ENCODE results near the gene CLCN4. TPM values are rescaled to one million over a fixed set of nuclear protein-coding genes. Genes with fewer than 3 reads are reported as not detected.
A peak's percentile ranks its signal among the peaks of the same experiment; 100 is the strongest.

Gene CLCN4
- polyA plus RNA-seq, 3 donors, result 0.27 to 1.9 (median 1.3) TPM

- Histone ChIP-seq H3K4me3 (replicated peaks in 1 of 3; ENCODE audit: low read depth in 2 of 3, low read length in 3 of 3) (peak overlapping the region in 1 of 3 experiments; percentile 6), H3K79me2 (ENCODE audit: insufficient read depth, low read length) (no peaks in the 10 kb centered on the region), H3K9ac (ENCODE audit: insufficient read depth, low read length, poor library complexity, severe bottlenecking) (no peak overlapping the region), H3K27me3 (ENCODE audit: control insufficient read depth in 2 of 2, insufficient read depth in 2 of 2, low read length in 2 of 2) (no peaks in the 10 kb centered on the region), H3K4me2 (replicated peaks; ENCODE audit: extremely low read depth, low read length, poor library complexity, severe bottlenecking) (peak overlapping the region; percentile 16), H4K20me1 (ENCODE audit: insufficient read depth, low read length) (no peaks in the 10 kb centered on the region), H3K9me3 (replicated peaks in 1 of 2; ENCODE audit: control insufficient read depth in 1 of 2, insufficient read depth in 1 of 2, low read length in 2 of 2) (no peaks in the 10 kb centered on the region), H3K4me1 (ENCODE audit: control insufficient read depth in 1 of 2, insufficient read depth in 2 of 2, low read length in 2 of 2) (peaks cover 69 to 72% of the 10 kb centered on the region in 2 donors), H3K27ac (ENCODE audit: low read depth in 1 of 2, low read length in 2 of 2) (peak overlapping the region; percentile 80 to 86), H3K36me3 (replicated peaks in 1 of 2; ENCODE audit: control insufficient read depth in 1 of 2, insufficient read depth in 2 of 2, low read length in 2 of 2) (no peaks in the 10 kb centered on the region), H2AFZ (ENCODE audit: insufficient read depth, low read depth, low read length, poor library complexity, severe bottlenecking) (no peak overlapping the region)
- no CpG with 5 or more reads among the region's 9 CpGs for WGBS (ENCODE audit: insufficient coverage)
- TF ChIP-seq, protein P1, sequence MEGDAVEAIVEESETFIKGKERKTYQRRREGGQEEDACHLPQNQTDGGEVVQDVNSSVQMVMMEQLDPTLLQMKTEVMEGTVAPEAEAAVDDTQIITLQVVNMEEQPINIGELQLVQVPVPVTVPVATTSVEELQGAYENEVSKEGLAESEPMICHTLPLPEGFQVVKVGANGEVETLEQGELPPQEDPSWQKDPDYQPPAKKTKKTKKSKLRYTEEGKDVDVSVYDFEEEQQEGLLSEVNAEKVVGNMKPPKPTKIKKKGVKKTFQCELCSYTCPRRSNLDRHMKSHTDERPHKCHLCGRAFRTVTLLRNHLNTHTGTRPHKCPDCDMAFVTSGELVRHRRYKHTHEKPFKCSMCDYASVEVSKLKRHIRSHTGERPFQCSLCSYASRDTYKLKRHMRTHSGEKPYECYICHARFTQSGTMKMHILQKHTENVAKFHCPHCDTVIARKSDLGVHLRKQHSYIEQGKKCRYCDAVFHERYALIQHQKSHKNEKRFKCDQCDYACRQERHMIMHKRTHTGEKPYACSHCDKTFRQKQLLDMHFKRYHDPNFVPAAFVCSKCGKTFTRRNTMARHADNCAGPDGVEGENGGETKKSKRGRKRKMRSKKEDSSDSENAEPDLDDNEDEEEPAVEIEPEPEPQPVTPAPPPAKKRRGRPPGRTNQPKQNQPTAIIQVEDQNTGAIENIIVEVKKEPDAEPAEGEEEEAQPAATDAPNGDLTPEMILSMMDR (IDR thresholded peaks at IDR 0.05), result no peak
- Mint-ChIP-seq H3K36me3 (peaks cover 2% of the 10 kb centered on the region in 2 donors), H3K4me3 (peak overlapping the region in 1 of 2 donors; percentile 57), H3K4me1 (peaks cover 69% of the 10 kb centered on the region), H3K27me3 (ENCODE audit: low read depth in 3 of 3) (peaks cover 0 to 6% (median 0%) of the 10 kb centered on the region in 3 donors), H3K9me3 (peaks cover 0 to 13% (median 4%) of the 10 kb centered on the region in 7 donors), H3K27ac (peak overlapping the region; percentile 29 to 97 (median 90))
- intact Hi-C loops (cut with micrococcal nuclease), result no loop called here
- peak; percentile 20 to 45 (median 34) for DNase-seq
Measured at GRCh38 chrX:10168226-10168625, 11.5 kb downstream of the CLCN4 start.

GRCh38 chrX:10169175-10169574, 12.4 kb downstream of the CLCN4 start:
- Histone ChIP-seq H3K4me3 (replicated peaks in 1 of 3; ENCODE audit: low read depth in 2 of 3, low read length in 3 of 3) (no peak overlapping the region), H3K9ac (ENCODE audit: insufficient read depth, low read length, poor library complexity, severe bottlenecking) (no peak overlapping the region), H3K4me2 (replicated peaks; ENCODE audit: extremely low read depth, low read length, poor library complexity, severe bottlenecking) (no peak overlapping the region), H3K27me3 (ENCODE audit: control insufficient read depth in 2 of 2, insufficient read depth in 2 of 2, low read length in 2 of 2) (no peaks in the 10 kb centered on the region), H4K20me1 (ENCODE audit: insufficient read depth, low read length) (no peaks in the 10 kb centered on the region), H3K4me1 (ENCODE audit: control insufficient read depth in 1 of 2, insufficient read depth in 2 of 2, low read length in 2 of 2) (peaks cover 69 to 72% of the 10 kb centered on the region in 2 donors), H3K36me3 (replicated peaks in 1 of 2; ENCODE audit: control insufficient read depth in 1 of 2, insufficient read depth in 2 of 2, low read length in 2 of 2) (no peaks in the 10 kb centered on the region), H3K79me2 (ENCODE audit: insufficient read depth, low read length) (no peaks in the 10 kb centered on the region), H3K27ac (ENCODE audit: low read depth in 1 of 2, low read length in 2 of 2) (peak overlapping the region in 1 of 2 donors; percentile 36), H2AFZ (ENCODE audit: insufficient read depth, low read depth, low read length, poor library complexity, severe bottlenecking) (no peak overlapping the region), H3K9me3 (replicated peaks in 1 of 2; ENCODE audit: control insufficient read depth in 1 of 2, insufficient read depth in 1 of 2, low read length in 2 of 2) (no peaks in the 10 kb centered on the region)
- intact Hi-C loops (cut with micrococcal nuclease), result no loop called here
- Mint-ChIP-seq H3K4me3 (no peak overlapping the region), H3K36me3 (peaks cover 2 to 5% of the 10 kb centered on the region in 2 donors), H3K27me3 (ENCODE audit: low read depth in 3 of 3) (peaks cover 0 to 9% (median 0%) of the 10 kb centered on the region in 3 donors), H3K4me1 (peaks cover 65% of the 10 kb centered on the region), H3K27ac (peak overlapping the region in 5 of 7 donors; percentile 29 to 97 (median 77)), H3K9me3 (peaks cover 0 to 13% (median 2%) of the 10 kb centered on the region in 7 donors)
- no peak for DNase-seq
- TF ChIP-seq, protein P1 (IDR thresholded peaks at IDR 0.05), result no peak
- no CpG with 5 or more reads among the region's 3 CpGs for WGBS (ENCODE audit: insufficient coverage)
